GM12878 (cell line): ENCODE results near the gene LIPF. TPM values are rescaled to one million over a fixed set of nuclear protein-coding genes. Genes with fewer than 3 reads are reported as not detected.

Source experiments
- ATAC-seq: fragments of 200-7000 bp; cut with Tn5 transposase; 3 replicates; pipeline ENCODE4 v1.9.1; 2020; ENCODE audit warnings: mild to moderate bottlenecking, moderate library complexity
- BruUV-seq: library from RNA; stranded (reverse); fragments of 400-500 nt; replicated peaks from 2 replicates; lab custom pipeline; 2021; lab: Mats Ljungman, UMichigan
- CTCF ChIA-PET: fragments of 300-600 bp; sonication (Branson Sonifier 250); formaldehyde crosslinking; extraction: SDS; loops from one replicate; lab custom pipeline; 2021; ENCODE audit warnings: inconsistent platforms; lab: Yijun Ruan, JAX
- POLR2A ChIA-PET: fragments of 350-600 bp; formaldehyde crosslinking; extraction: SDS; loops from one replicate; lab custom pipeline; 2021; ENCODE audit warnings: inconsistent platforms; lab: Charles Lee
- RAD21 ChIA-PET: fragments of 300-600 bp; sonication (Branson Sonifier 250); formaldehyde crosslinking; loops from one replicate; lab custom pipeline; 2023; ENCODE audit warnings: antibody characterized with exemption; ENCODE audit not compliant: unreplicated experiment; lab: Charles Lee
- SMC1A ChIA-PET: fragments of 300-600 bp; sonication (Branson Sonifier 250); formaldehyde crosslinking; loops from one replicate; lab custom pipeline; 2023; ENCODE audit not compliant: unreplicated experiment, uncharacterized antibody; lab: Charles Lee
- DNase-seq: peaks from one replicate; pipeline ENCODE4 v3.0.0-alpha.2; 2011; ENCODE audit warnings: low read depth, low spot score
- FAIRE-seq: peaks from 3 replicates; lab custom pipeline; 2011; peaks lifted over from hg19 to GRCh38; lab: Jason Lieb, UNC
- H2AFZ ChIP-seq: 2 replicates; pipeline ENCODE4 v1.6.0; 2011; ENCODE audit warnings: low read depth, low read length, control low read depth; ENCODE audit not compliant: control insufficient read depth
- H3K27ac ChIP-seq: 2 replicates; pipeline ENCODE4 v1.5.1; 2011; ENCODE audit warnings: control low read depth; ENCODE audit not compliant: control insufficient read depth, insufficient read depth
- H3K27me3 ChIP-seq, 2 experiments: replicated peaks in 1 of 2; 2 replicates each; pipeline versions ENCODE4 v1.6.0 to v1.6.1; 2011; ENCODE audit warnings: low read length in 1 of 2; ENCODE audit not compliant: control insufficient read depth in 2 of 2, insufficient read depth in 2 of 2
- H3K36me3 ChIP-seq, 2 experiments: 2 replicates each; pipeline ENCODE4 v1.5.1; 2011; ENCODE audit warnings: low read length in 1 of 2; ENCODE audit not compliant: control insufficient read depth in 2 of 2, insufficient read depth in 2 of 2
- H3K4me1 ChIP-seq: 2 replicates; pipeline ENCODE4 v1.6.1; 2011; ENCODE audit warnings: mild to moderate bottlenecking, low read length, moderate library complexity, mixed read lengths; ENCODE audit not compliant: control insufficient read depth, insufficient read depth
- H3K4me2 ChIP-seq: 2 replicates; pipeline ENCODE4 v1.6.0; 2011; ENCODE audit warnings: control low read depth; ENCODE audit not compliant: control insufficient read depth, insufficient read depth
- H3K4me3 ChIP-seq: fragments of 200-600 bp; sonication (generic); 2 replicates; pipeline ENCODE4 v1.5.1; 2016
- H3K79me2 ChIP-seq: 2 replicates; pipeline ENCODE4 v1.6.0; 2011; ENCODE audit warnings: low read length; ENCODE audit not compliant: control insufficient read depth, insufficient read depth
- H3K9ac ChIP-seq: 2 replicates; pipeline ENCODE4 v1.8.0; 2011; ENCODE audit warnings: low read length, control low read depth, mixed read lengths; ENCODE audit not compliant: control insufficient read depth, insufficient read depth
- H3K9me3 ChIP-seq: replicated peaks from 3 replicates; pipeline ENCODE4 v1.5.1; 2011; ENCODE audit warnings: mild to moderate bottlenecking, low read length; ENCODE audit not compliant: control insufficient read depth, insufficient read depth
- H4K20me1 ChIP-seq: 2 replicates; pipeline ENCODE4 v1.6.0; 2011; ENCODE audit not compliant: control insufficient read depth, insufficient read depth
- ASH2L ChIP-seq: fragments of 300-600, 200-600 bp; sonication (generic); IDR thresholded peaks from 2 replicates; pipeline ENCODE4 v1.6.1; 2017; ENCODE audit warnings: low read depth, mild to moderate bottlenecking, borderline replicate concordance
- BCL3 ChIP-seq: IDR thresholded peaks from 2 replicates; pipeline ENCODE4 v1.6.1; 2011; ENCODE audit warnings: borderline replicate concordance, low read depth, mild to moderate bottlenecking, moderate library complexity, low read length; ENCODE audit not compliant: insufficient read depth, poor library complexity, severe bottlenecking
- BHLHE40 ChIP-seq, 2 experiments: fragments of 450-650 bp in 1 of 2; IDR thresholded peaks; 2 replicates each; pipeline ENCODE4 v1.6.1; 2011 to 2017; ENCODE audit warnings: low read depth in 2 of 2, borderline replicate concordance in 1 of 2, improper control_type of control experiment in 1 of 2, low read length in 1 of 2, mild to moderate bottlenecking in 1 of 2
- CEBPB ChIP-seq, 2 experiments: fragments of 150-350 bp in 1 of 2; IDR thresholded peaks; 2 replicates each; pipeline ENCODE4 v1.6.1; 2012 to 2014; ENCODE audit warnings: low read depth in 2 of 2, low read length in 2 of 2, borderline replicate concordance in 1 of 2, inconsistent platforms in 1 of 2
- CHD1 ChIP-seq: IDR thresholded peaks from 2 replicates; pipeline ENCODE4 v1.6.1; 2012; ENCODE audit warnings: low read depth, low read length, improper control_type of control experiment
- EED ChIP-seq: sonication (generic); IDR thresholded peaks from 2 replicates; pipeline ENCODE4 v1.6.1; 2016; ENCODE audit warnings: antibody characterized with exemption, low read depth
- IRF3 ChIP-seq: fragments of 450-650 bp; IDR thresholded peaks from 2 replicates; pipeline ENCODE4 v1.6.1; 2014; ENCODE audit warnings: mild to moderate bottlenecking
- JUND ChIP-seq: IDR thresholded peaks from 2 replicates; pipeline ENCODE4 v1.6.1; 2012; ENCODE audit warnings: low read depth, mild to moderate bottlenecking, low read length, improper control_type of control experiment, moderate library complexity
- NBN ChIP-seq: fragments of 450-650 bp; IDR thresholded peaks from 2 replicates; pipeline ENCODE4 v1.6.1; 2016
- NFYB ChIP-seq: IDR thresholded peaks from 2 replicates; pipeline ENCODE4 v1.6.1; 2011; ENCODE audit warnings: low read depth, mild to moderate bottlenecking, low read length, improper control_type of control experiment, moderate library complexity; ENCODE audit not compliant: insufficient read depth
- NKRF ChIP-seq: fragments of 450-650 bp; conservative IDR thresholded peaks from 2 replicates; pipeline ENCODE4 v1.6.1; 2017; ENCODE audit warnings: mild to moderate bottlenecking, moderate library complexity
- NR2F1 ChIP-seq: fragments of 450-650 bp; conservative IDR thresholded peaks from 2 replicates; pipeline ENCODE4 v1.6.1; 2017; ENCODE audit warnings: mild to moderate bottlenecking
- POLR2A ChIP-seq: IDR thresholded peaks from 2 replicates; pipeline ENCODE4 v1.6.1; 2011; ENCODE audit warnings: low read depth, mild to moderate bottlenecking, low read length
- SMAD5 ChIP-seq: IDR thresholded peaks from 2 replicates; pipeline ENCODE4 v1.6.1; 2016; ENCODE audit warnings: antibody characterized with exemption, low read depth
- SREBF1 ChIP-seq: IDR thresholded peaks from 2 replicates; pipeline ENCODE4 v1.6.1; 2012; ENCODE audit warnings: mild to moderate bottlenecking, low read length
- ZBTB11 ChIP-seq: fragments of 450-650 bp; formaldehyde crosslinking; IDR thresholded peaks from 2 replicates; pipeline ENCODE4 v1.5.0; 2022; ENCODE audit warnings: mild to moderate bottlenecking, missing genetic modification characterization
- ZSCAN29 ChIP-seq: fragments of 450-650 bp; IDR thresholded peaks from 2 replicates; pipeline ENCODE4 v1.6.1; 2017; ENCODE audit warnings: mild to moderate bottlenecking, moderate library complexity
- WGBS: methylation state at CpG from one replicate; pipeline ENCODE4 v1.1.6; 2016; ENCODE audit warnings: low lambda C conversion rate; ENCODE audit not compliant: insufficient replicate concordance, insufficient coverage; ENCODE audit errors: missing lambda C conversion rate; 5-methylcytosine and 5-hydroxymethylcytosine counted together
- in situ Hi-C: fragments of 300-500 bp; cut with MboI; formaldehyde crosslinking; loops from 9 replicates; pipeline ENCODE4 v1.14.3; 2018; ENCODE audit warnings: mixed read lengths
- intact Hi-C: fragments of 100-400 bp; cut with micrococcal nuclease; formaldehyde crosslinking; loops from one replicate; pipeline ENCODE4 v1.14.2; 2022; ENCODE audit not compliant: unreplicated experiment
- polyA plus RNA-seq, 11 experiments: library from polyadenylated mRNA; depleted of rRNA in 4 of 11; unstranded in 6 of 11; stranded (reverse) in 5 of 11; fragments of >200 nt; fragmentation: Nextera tagmentation in 4 of 11; fragmentation: Illumina TruSeq in 1 of 11; extraction: Ambion mirVana in 4 of 11; extraction: Trizol in 1 of 11; gene quantifications; 1 replicate in 1 of 11; 2 replicates in 10 of 11; pipeline versions ENCODE4 v1.2.1 to v1.2.3, GENCODE V29; 2011 to 2016; ENCODE audit warnings: inconsistent platforms in 2 of 11, missing spikeins in 2 of 11, low read depth in 1 of 11
- total RNA-seq, 4 experiments: library from RNA; depleted of rRNA in 3 of 4; stranded (reverse); fragments of >200 nt in 3 of 4; fragmentation: Illumina TruSeq in 1 of 4; extraction: Trizol in 1 of 4; gene quantifications; 2 replicates each; pipeline versions ENCODE4 v1.2.1 to v1.2.3, GENCODE V29; 2013 to 2021

The LIPF gene
- total and polyA plus RNA-seq, 10 of the 15 experiments (the other 5 are each of a cell fraction or from before 2014, with no cell fraction given) = not detected

GRCh38 chr10:88702848-88703597 lies 38.8 kb downstream of the LIPF start:
- Histone ChIP-seq H3K4me2 (no peak overlapping the region), H3K9me3 (no peaks in the 10 kb centered on the region), H2AFZ (no peak overlapping the region), H3K27me3 (no peaks in the 10 kb centered on the region; a peak in 1 of 4 replicates), H3K4me3 (no peak overlapping the region), H3K9ac (no peak overlapping the region), H3K36me3 (no peaks in the 10 kb centered on the region), H4K20me1 (no peaks in the 10 kb centered on the region), H3K27ac (no peak overlapping the region), H3K79me2 (no peaks in the 10 kb centered on the region), H3K4me1 (no peaks in the 10 kb centered on the region)
- ChIA-PET CTCF (interaction anchor here (1.9 kb wide), 1 partner anchor 25 kb away, joined by 6 read pairs; no protein-coding TSS in a partner anchor), SMC1A (no interaction called here), POLR2A (no interaction called here), RAD21 (no interaction called here)
- intact Hi-C loops (no loop called here), in situ Hi-C loops (no loop called here)
- 60% methylated on average over 4 of the region's 4 CpGs for WGBS
- ATAC-seq (no peak), DNase-seq (no peak), FAIRE-seq (no peak)
- no TSS peak for BruUV-seq
- TF ChIP-seq NBN (no peak), JUND (no peak), EED (no peak), BHLHE40 (IDR thresholded peaks at IDR 0.05; ENCODE audit: borderline replicate concordance in 1 of 2, low read depth in 2 of 2, low read length in 1 of 2) (no peak), ASH2L (no peak), IRF3 (no peak), NFYB (no peak), ZSCAN29 (no peak), SREBF1 (no peak), CEBPB (IDR thresholded peaks at IDR 0.05; ENCODE audit: borderline replicate concordance in 1 of 2, low read depth in 2 of 2, low read length in 2 of 2) (no peak), NKRF (no peak), SMAD5 (no peak), CHD1 (no peak), NR2F1 (no peak), POLR2A (no peak), ZBTB11 (no peak), BCL3 (no peak)
